Stimulated activated CD4-positive, alpha-beta T cell treated with anti-CD3 and anti-CD28 coated beads, Interleukin-15, amount 100 ng/mL, for 24 hours (primary cell): ENCODE data around the gene OR13F1.
"Not testable (repeated sequence)": the region's sequence is repeated elsewhere in the genome, so short reads cannot be mapped to it uniquely, and the experiment has no call there.

Experiments
- DNase-seq: peaks from one replicate; pipeline ENCODE4 v3.0.0-alpha.2; 2020

OR13F1 gene

DNA sequence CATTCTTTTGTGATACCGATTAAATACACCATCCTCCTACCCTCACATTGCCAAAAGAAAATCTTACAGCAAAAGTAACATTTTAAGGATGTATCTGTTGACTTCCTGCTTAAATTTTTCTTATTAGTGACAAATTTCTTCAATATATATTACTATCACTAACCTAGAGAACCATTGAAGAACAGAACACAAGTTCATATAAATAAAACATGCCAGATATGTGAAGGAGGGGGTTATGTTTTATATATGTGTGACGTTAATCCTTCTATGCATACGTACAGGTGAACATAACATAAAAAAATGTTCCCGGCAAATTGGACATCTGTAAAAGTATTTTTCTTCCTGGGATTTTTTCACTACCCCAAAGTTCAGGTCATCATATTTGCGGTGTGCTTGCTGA, at the start of gene OR13F1:
OR13F1 (plus strand) TSS at position 301 of the 400 bp plus-strand sequence; CDS start at position 301, 0 bp downstream.
- DNase-seq, result no peak

GRCh38 chr9:104456831-104457230, 47.2 kb upstream of the OR13F1 start:
- no peak for DNase-seq

DNA sequence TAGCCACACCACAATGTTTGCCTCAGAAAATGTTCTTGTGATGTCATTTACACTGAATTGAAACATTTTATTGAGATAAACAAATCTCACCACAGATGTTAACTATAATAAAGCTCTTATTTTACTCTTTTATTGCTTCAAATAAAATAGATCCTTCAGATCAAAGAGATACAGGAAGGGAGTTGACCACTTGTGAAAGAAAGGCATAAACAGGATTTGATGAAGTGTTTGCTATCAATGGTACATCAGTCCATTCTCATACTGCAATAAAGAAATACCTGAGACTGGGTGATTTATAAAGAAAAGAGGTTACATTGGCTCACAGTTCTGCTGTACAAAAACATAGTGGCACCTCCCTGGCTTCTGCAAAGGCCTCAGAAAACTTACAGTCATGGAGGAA, 40.2 kb upstream of the OR13F1 start:
- DNase-seq, result no peak

GRCh38 chr9:104468261-104468660, 35.8 kb upstream of the OR13F1 start:
- no peak for DNase-seq

- no peak for DNase-seq
Measured at GRCh38 chr9:104482921-104483570, 21.0 kb upstream of the OR13F1 start.

DNA sequence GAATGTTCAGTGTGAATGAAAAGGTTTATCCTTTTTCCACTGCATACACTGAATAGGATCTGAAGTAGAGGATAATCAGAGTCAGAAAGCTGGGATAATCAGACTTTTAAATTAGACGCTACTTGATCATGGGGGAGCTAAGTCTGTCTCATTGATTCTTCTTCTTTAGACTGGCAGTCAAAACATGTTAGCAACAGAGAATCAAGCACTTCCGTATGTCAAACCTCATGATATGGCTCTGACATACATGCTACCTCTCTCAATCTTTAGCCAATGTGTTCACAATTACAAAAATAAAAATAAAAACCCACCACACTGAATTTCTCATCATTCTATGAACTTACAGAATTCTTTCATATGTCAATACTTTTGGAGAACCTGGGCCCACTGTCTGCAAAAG, 19.0 kb upstream of the OR13F1 start:
- no peak for DNase-seq

GRCh38 chr9:104494808-104495207, 9.3 kb upstream of the OR13F1 start:
- no peak for DNase-seq

- no peak for DNase-seq
Measured at GRCh38 chr9:104503440-104503839, 623 bp upstream of the OR13F1 start.

DNA sequence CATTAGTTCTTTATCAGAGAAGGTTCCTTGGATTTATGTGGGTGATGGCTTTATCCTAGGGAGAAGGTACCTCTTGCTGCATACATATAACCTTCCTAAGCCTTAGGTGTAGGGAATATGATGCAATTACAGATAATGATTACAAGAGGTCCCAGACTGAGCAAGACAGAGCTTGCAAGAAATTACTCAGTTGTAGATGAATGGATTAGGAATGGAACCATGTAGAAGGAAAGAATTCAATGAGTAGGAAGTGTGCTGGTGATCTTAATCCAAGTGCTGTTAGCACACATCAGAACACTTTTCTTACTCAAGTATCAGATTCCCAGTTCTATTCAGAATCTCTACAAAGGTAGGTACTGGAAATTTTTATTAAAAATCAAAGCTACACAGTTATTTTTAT, 2.5 kb downstream of the OR13F1 start:
- no peak for DNase-seq

DNA sequence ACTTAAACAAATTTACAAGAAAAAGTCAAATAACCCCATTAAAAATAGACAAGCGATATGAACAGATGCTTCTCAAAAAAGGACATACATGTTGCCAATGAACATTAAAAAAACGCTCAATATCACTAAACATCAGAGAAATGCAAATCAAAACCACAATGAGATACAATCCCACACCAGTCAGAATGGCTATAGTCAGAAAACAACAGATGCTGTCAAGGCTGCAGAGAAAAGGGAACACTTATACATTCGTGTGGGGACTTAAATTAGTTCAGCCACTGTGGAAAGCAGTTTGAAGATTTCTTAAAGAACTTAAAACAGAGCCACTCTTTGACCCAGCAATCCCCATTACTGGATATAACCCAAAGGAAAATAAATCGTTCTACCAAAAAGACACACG, 10.8 kb downstream of the OR13F1 start:
- no peak for DNase-seq

DNA sequence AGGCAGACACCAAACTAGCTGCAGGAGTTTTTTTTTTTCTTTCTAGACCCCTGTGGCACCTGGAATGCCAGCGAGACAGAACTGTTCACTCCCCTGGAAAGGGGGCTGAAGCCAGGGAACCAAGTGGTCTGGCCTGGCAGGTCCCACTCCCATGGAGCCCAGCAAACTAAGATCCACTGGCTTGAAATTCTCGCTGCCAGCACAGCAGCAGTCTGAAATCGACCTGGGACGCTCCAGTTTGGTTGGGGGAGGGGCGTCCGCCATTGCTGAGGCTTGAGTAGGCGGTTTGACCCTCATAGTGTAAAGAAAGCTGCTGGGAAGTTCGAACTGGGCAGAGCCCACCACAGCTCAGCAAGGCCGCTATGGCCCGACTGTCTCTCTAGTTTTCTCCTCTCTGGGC, 16.2 kb downstream of the OR13F1 start:
- not testable (repeated sequence) for DNase-seq

- DNase-seq, result no peak
Measured at GRCh38 chr9:104527109-104527508, 23.0 kb downstream of the OR13F1 start, which contains the start of gene OR13C4. TSS of gene OR13C4 (minus strand) at chr9:104527209. CDS start at chr9:104527209, 0 bp downstream.

DNA sequence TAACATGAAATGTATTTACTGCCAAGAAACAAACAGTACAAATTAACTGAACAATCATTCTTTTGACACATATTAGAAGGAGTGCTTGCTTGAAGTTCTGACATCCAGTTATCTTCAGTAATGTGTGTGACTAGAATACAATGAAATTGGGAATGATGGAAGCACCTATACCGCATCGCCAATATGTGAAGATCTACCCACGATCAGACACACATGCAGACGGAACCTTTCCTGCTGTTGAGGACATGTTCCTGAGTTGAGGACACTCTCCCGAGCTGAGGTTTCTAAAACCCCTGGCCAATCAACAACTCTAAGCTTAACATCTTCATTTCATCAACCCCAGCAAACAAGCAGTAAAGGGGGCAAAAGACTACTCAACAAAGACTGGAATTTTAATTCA, 32.7 kb downstream of the OR13F1 start, which contains the start of gene OR13C3:
OR13C3 (minus strand) TSS at position 101 of the 400 bp plus-strand sequence. CDS start 133 bp downstream, outside the sequence.
- no peak for DNase-seq

- no peak for DNase-seq
Measured at GRCh38 chr9:104539275-104539674, 35.2 kb downstream of the OR13F1 start.

GRCh38 chr9:104544644-104545043, 40.6 kb downstream of the OR13F1 start:
- DNase-seq, result no peak

GRCh38 chr9:104553261-104553660, 49.2 kb downstream of the OR13F1 start:
- DNase-seq, result no peak
